ENCODE measurements around the gene KRTAP4-4.
"Not testable (repeated sequence)": the region's sequence is repeated elsewhere in the genome, so short reads cannot be mapped to it uniquely, and the experiment has no call there.

Gene KRTAP4-4

GRCh38 chr17:41160648-41161047, at the start of gene KRTAP4-4:
TSS of gene KRTAP4-4 (minus strand) at chr17:41160748. CDS start at chr17:41160691, 57 bp downstream.
- Mint-ChIP-seq H3K27me3 (peaks cover 11% of the 10 kb centered on the region), H3K4me3 (no peak within 1 kb of the TSS), H3K27ac (no peak within 1 kb of the TSS), H3K36me3 (no peaks in the 10 kb centered on the region), H3K9me3 (no peaks in the 10 kb centered on the region), H3K4me1 (no peaks in the 10 kb centered on the region)
- CTCF ChIA-PET, result no interaction called here
- no peak for DNase-seq

- no peak overlapping the region for H3K4me3 Mint-ChIP-seq
- peaks cover 3% of the 10 kb centered on the region for H3K9me3 Mint-ChIP-seq
- no peaks in the 10 kb centered on the region for H3K27me3 Mint-ChIP-seq
- H3K36me3 Mint-ChIP-seq, result no peaks in the 10 kb centered on the region
- H3K4me1 Mint-ChIP-seq, result no peaks in the 10 kb centered on the region
- CTCF ChIA-PET, result no interaction called here
- H3K27ac Mint-ChIP-seq, result no peak overlapping the region
- DNase-seq, result no peak
Measured at GRCh38 chr17:41199421-41200078, 39.0 kb upstream of the KRTAP4-4 start.

- Mint-ChIP-seq H3K27ac (no peak overlapping the region), H3K36me3 (no peaks in the 10 kb centered on the region), H3K4me1 (no peaks in the 10 kb centered on the region), H3K27me3 (no peaks in the 10 kb centered on the region), H3K9me3 (peaks cover 3% of the 10 kb centered on the region), H3K4me3 (no peak overlapping the region)
- CTCF ChIA-PET, result no interaction called here
- no peak for DNase-seq
Measured at GRCh38 chr17:41196068-41196467, 35.5 kb upstream of the KRTAP4-4 start.

GRCh38 chr17:41190328-41190727, 29.8 kb upstream of the KRTAP4-4 start:
- Mint-ChIP-seq H3K27ac (no peak overlapping the region), H3K36me3 (no peaks in the 10 kb centered on the region), H3K4me3 (no peak overlapping the region), H3K27me3 (peaks cover 8% of the 10 kb centered on the region), H3K9me3 (no peaks in the 10 kb centered on the region), H3K4me1 (no peaks in the 10 kb centered on the region)
- CTCF ChIA-PET, result no interaction called here
- DNase-seq, result no peak

- H3K9me3 Mint-ChIP-seq, H3K36me3 Mint-ChIP-seq, H3K4me3 Mint-ChIP-seq, H3K27me3 Mint-ChIP-seq, DNase-seq, H3K27ac Mint-ChIP-seq, H3K4me1 Mint-ChIP-seq, CTCF ChIA-PET: not testable (repeated sequence)
Measured at GRCh38 chr17:41189837-41190318, 29.3 kb upstream of the KRTAP4-4 start, which contains the start of gene KRTAP9-1. TSS of gene KRTAP9-1 (plus strand) at chr17:41189887. CDS start at chr17:41189887, 0 bp downstream.

GRCh38 chr17:41186872-41187271, 26.3 kb upstream of the KRTAP4-4 start:
- H3K4me1 Mint-ChIP-seq, result no peaks in the 10 kb centered on the region
- CTCF ChIA-PET, result no interaction called here
- DNase-seq, result no peak
- peaks cover 12% of the 10 kb centered on the region for H3K27me3 Mint-ChIP-seq
- H3K9me3 Mint-ChIP-seq, result no peaks in the 10 kb centered on the region
- no peak overlapping the region for H3K27ac Mint-ChIP-seq
- H3K36me3 Mint-ChIP-seq, result no peaks in the 10 kb centered on the region
- H3K4me3 Mint-ChIP-seq, result no peak overlapping the region

- Mint-ChIP-seq H3K4me3 (no peak overlapping the region), H3K4me1 (no peaks in the 10 kb centered on the region), H3K27me3 (peaks cover 8% of the 10 kb centered on the region), H3K36me3 (no peaks in the 10 kb centered on the region), H3K27ac (no peak overlapping the region), H3K9me3 (no peaks in the 10 kb centered on the region)
- CTCF ChIA-PET, result interaction anchor here (0.7 kb wide), 1 partner anchor 363 kb away, joined by 3 read pairs; no protein-coding TSS in a partner anchor
- DNase-seq, result no peak
Measured at GRCh38 chr17:41185001-41185400, 24.5 kb upstream of the KRTAP4-4 start.

GRCh38 chr17:41184480-41184961, 24.0 kb upstream of the KRTAP4-4 start, which contains the start of gene KRTAP4-1:
TSS of gene KRTAP4-1 (minus strand) at chr17:41184911. CDS start at chr17:41184854, 57 bp downstream.
- no peaks in the 10 kb centered on the region for H3K9me3 Mint-ChIP-seq
- H3K4me3 Mint-ChIP-seq, result no peak within 1 kb of the TSS
- DNase-seq, result no peak
- CTCF ChIA-PET, result no interaction called here
- peaks cover 8% of the 10 kb centered on the region for H3K27me3 Mint-ChIP-seq
- no peaks in the 10 kb centered on the region for H3K36me3 Mint-ChIP-seq
- H3K27ac Mint-ChIP-seq, result no peak within 1 kb of the TSS
- H3K4me1 Mint-ChIP-seq, result no peaks in the 10 kb centered on the region

- peaks cover 3% of the 10 kb centered on the region for H3K27me3 Mint-ChIP-seq
- no peak for DNase-seq
- no peaks in the 10 kb centered on the region for H3K9me3 Mint-ChIP-seq
- no peaks in the 10 kb centered on the region for H3K4me1 Mint-ChIP-seq
- CTCF ChIA-PET, result no interaction called here
- no peak overlapping the region for H3K27ac Mint-ChIP-seq
- H3K4me3 Mint-ChIP-seq, result no peak overlapping the region
- no peaks in the 10 kb centered on the region for H3K36me3 Mint-ChIP-seq
Measured at GRCh38 chr17:41178843-41179616, 18.5 kb upstream of the KRTAP4-4 start.

GRCh38 chr17:41178341-41178740, 17.8 kb upstream of the KRTAP4-4 start:
- no peaks in the 10 kb centered on the region for H3K4me1 Mint-ChIP-seq
- no peak for DNase-seq
- no peaks in the 10 kb centered on the region for H3K36me3 Mint-ChIP-seq
- H3K9me3 Mint-ChIP-seq, result no peaks in the 10 kb centered on the region
- no peak overlapping the region for H3K27ac Mint-ChIP-seq
- CTCF ChIA-PET, result no interaction called here
- no peak overlapping the region for H3K4me3 Mint-ChIP-seq
- H3K27me3 Mint-ChIP-seq, result peaks cover 3% of the 10 kb centered on the region

GRCh38 chr17:41177727-41178271, 17.3 kb upstream of the KRTAP4-4 start, which contains the start of gene KRTAP4-2:
TSS of gene KRTAP4-2 (minus strand) at chr17:41178221. CDS start at chr17:41178164, 57 bp downstream.
- no peaks in the 10 kb centered on the region for H3K9me3 Mint-ChIP-seq
- CTCF ChIA-PET, result no interaction called here
- H3K36me3 Mint-ChIP-seq, result no peaks in the 10 kb centered on the region
- H3K4me3 Mint-ChIP-seq, result no peak within 1 kb of the TSS
- DNase-seq, result no peak
- H3K27me3 Mint-ChIP-seq, result peaks cover 3% of the 10 kb centered on the region
- H3K27ac Mint-ChIP-seq, result no peak within 1 kb of the TSS
- no peaks in the 10 kb centered on the region for H3K4me1 Mint-ChIP-seq

GRCh38 chr17:41176744-41177387, 16.3 kb upstream of the KRTAP4-4 start:
- Mint-ChIP-seq H3K27ac (no peak overlapping the region), H3K36me3 (no peaks in the 10 kb centered on the region), H3K4me3 (no peak overlapping the region), H3K27me3 (peaks cover 3% of the 10 kb centered on the region), H3K9me3 (no peaks in the 10 kb centered on the region), H3K4me1 (no peaks in the 10 kb centered on the region)
- CTCF ChIA-PET, result no interaction called here
- no peak for DNase-seq

GRCh38 chr17:41171886-41172285, 11.3 kb upstream of the KRTAP4-4 start:
- no peak for DNase-seq
- Mint-ChIP-seq H3K4me3 (no peak overlapping the region), H3K4me1 (no peaks in the 10 kb centered on the region), H3K27me3 (peaks cover 6% of the 10 kb centered on the region), H3K27ac (no peak overlapping the region), H3K9me3 (no peaks in the 10 kb centered on the region), H3K36me3 (no peaks in the 10 kb centered on the region)
- CTCF ChIA-PET, result no interaction called here

- CTCF ChIA-PET, result no interaction called here
- H3K9me3 Mint-ChIP-seq, result no peaks in the 10 kb centered on the region
Measured at GRCh38 chr17:41168121-41168520, 7.6 kb upstream of the KRTAP4-4 start, which contains the start of gene KRTAP4-3. TSS of gene KRTAP4-3 (minus strand) at chr17:41168221. CDS start at chr17:41168172, 49 bp downstream.

More at GRCh38 chr17:41168121-41168520, 7.6 kb upstream of the KRTAP4-4 start, which contains the start of gene KRTAP4-3:
- Mint-ChIP-seq H3K4me3 (no peak within 1 kb of the TSS), H3K27ac (no peak within 1 kb of the TSS), H3K36me3 (no peaks in the 10 kb centered on the region), H3K27me3 (peaks cover 4% of the 10 kb centered on the region), H3K4me1 (no peaks in the 10 kb centered on the region)
- DNase-seq, result no peak
